HG03066 (cell line): ENCODE measurements around the gene PDE1A.

Experiments
- ATAC-seq: cut with Tn5 transposase; IDR thresholded peaks from one replicate; pipeline ENCODE4 v1.9.1; 2021; ENCODE audit warnings: low read depth; ENCODE audit not compliant: unreplicated experiment

PDE1A gene

DNA sequence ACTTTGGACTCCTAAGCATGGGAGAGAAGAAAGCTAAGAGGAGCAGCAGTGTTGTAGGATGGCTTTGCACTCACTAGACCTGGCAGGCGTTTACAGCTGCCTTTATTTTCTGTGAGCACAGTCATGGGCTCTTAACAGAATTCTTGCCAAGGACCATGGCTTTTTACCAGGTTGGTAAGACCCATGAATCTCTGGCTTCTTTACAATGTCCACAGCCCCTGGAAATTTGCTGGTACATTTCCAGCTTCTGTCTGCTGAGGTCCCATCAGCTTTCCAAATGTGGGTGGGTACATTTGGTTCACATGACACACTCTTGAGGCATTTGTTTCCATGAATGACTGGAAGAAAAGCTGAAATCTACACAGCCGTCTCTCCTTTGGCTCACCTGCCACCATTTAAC, 278.5 kb downstream of the PDE1A start:
- ATAC-seq = no peak

DNA sequence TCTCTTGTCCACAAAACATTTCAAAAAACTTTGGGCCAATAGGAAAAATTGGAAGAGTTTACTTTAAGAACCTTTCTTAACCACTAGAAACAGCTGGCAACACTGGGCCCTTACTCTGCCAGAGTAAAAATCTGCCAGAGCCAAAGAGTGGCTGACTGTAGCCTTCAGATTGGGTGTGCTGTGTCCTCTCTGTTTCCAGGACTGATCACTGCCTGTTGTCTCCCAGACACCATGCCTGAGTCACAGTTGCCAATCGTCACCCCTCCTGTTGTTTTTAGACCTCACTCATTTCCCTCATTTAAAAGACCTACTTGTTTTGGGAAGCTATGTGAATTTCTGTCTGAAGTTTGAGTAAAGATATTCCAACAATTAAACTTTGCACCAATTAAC, 282.1 kb downstream of the PDE1A start:
- ATAC-seq = no peak

DNA sequence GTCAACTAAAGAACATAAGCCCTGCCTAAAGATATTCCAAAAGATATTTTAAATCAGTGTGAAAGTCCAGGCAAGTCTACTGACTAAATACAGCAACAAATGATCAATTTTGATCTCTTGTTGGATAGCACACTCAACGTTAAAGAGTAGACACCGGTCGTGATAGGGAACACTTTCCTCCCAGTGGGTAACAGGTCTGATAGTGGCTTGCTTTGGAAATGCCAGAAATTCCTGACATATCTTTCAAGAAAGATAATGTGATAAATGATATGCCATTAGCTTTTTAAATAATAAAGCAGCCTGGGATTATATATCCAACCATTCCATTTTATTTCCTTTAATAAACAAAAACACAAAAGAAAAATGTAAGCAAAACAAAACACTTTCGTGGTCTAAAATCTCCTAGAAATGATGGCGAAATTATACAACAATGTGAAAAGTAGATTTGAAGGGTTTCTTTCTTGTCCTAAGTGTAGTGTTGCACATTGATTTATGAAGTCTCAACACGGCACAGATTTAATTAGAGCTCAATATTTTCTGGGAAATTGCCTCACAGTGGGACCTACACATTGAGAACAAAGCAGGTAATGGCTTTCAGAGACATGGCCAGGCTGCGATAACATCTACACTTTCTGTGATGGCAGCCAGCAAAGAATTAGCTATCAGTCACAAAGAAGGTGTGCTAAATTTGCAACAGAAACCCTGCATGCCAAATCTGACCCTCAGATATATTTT, 282.6 kb downstream of the PDE1A start:
- no peak for ATAC-seq

DNA sequence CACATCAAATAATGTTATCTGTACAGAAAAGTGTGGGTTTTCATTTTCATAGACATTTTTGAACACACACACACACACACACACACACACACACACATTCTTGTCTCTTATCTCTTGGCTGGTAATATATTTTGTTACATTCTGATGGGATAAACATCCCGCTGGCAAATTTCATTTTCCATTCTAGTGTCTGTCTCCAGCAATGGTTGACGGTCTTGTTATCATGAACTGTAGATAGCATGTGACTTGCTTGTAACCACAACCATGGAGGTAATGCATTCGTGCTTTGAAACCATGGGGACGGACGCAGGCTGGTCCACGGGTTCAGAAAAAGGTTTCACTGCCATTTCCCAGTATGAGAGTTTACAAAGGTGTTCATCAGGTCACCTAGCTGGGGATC, 284.8 kb downstream of the PDE1A start:
- ATAC-seq = no peak

DNA sequence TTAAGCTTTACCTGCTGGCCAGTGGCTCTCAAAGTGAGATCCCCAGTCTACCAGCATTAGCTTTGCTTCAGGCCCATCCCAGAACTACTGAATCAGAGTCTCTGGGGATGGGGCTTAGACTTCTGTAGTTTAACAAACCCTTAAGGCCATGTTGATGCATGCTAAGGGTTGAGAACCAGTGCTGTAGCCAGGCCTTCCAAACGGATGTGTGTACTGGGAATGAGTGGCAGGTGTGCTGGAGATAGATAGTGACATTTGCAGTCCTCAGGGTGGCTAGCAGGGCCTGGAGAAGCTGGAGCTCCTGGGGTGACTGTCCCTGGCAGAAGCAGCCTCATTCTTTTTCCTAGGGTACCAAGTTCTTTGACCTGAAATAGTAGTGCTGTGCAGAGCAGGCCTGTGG, 292.6 kb downstream of the PDE1A start:
- ATAC-seq = no peak

DNA sequence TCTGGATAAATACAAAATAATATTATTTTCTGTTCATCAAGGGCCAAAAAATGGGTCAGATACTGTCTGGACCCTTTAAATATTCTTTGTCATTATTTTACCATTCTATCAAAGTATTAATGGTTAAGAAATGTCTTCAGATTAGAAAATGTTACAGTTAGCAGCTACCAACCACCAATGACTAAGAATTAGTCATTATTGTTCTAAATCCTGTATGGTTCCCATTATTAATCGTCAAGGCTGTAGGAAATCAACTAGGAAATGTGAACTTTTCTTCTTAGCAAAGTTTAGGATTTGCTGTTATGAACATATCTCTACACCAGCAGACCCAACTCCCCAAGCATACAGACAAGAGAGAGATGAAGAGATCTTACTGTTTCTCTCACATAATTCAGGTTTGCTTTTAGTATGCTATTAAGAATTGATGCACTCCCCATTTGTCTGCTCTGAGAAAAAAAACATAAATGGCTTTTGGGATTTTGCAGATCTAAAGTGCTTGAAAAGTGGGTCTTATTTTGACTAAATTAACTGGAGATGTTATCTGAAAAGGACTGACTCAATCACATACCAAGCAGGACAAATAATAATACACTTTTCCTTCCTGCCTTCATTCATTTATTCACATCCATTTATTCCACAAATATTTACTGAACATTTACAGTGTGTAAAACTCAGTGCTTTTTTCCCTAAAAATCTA, 293.5 kb downstream of the PDE1A start:
- no peak for ATAC-seq

DNA sequence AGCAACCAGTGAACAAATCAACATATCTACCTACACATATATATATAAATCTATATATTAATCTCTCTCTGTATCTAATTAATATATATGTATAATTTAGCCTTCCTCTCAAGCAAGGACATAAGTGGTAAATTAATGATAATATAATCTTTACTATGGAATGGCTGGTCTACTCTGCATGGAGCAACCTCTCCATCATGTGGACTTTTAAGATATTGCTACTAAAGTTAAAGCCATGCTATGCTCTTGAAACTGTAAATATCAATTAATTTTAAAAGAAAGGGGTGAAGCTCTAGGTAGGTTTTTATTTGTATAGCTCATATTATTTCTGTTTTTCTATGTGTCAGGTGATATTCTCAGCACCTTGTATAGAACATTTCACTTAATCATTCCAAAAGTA, 294.2 kb downstream of the PDE1A start:
- no peak for ATAC-seq

DNA sequence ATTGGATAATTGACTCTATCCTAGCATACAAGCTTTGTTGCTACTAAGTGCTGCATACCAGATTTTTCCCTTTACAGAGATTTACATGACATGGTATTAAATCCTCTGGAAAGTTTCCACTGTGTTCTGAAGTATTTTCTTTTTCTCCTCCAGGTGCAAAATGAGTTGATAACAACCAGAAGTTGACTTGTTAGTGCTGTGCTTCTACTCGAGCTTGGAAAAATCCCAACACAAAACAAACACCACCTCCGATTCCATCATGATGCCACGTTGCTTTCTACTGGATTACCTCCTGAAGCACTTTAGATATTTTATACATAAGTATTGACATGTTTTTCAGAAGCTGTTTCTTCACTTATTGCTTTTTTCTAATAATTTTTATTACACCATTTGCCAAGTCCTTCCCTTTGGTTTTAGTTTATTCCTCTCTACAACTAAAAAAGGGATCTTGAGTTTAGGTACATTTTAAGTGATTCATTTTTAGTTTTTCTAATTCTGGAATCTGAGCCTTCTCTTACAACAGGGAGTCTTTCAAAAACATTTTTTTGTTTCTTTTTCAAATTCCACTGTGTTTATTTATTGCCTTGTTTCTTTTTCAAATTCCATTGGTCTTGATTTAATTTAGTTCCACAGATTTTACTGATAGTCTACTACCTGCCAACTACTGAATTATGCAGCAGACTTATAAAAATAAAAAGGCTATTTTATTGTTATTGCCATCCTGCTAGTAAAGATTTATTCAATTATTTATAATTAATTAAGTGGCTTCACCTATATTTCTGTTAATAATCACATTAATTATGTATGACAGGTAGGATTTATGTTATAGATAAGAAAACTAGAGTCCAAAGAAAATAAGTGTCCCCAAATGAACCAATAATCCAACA, 297.8 kb downstream of the PDE1A start:
- no peak for ATAC-seq

DNA sequence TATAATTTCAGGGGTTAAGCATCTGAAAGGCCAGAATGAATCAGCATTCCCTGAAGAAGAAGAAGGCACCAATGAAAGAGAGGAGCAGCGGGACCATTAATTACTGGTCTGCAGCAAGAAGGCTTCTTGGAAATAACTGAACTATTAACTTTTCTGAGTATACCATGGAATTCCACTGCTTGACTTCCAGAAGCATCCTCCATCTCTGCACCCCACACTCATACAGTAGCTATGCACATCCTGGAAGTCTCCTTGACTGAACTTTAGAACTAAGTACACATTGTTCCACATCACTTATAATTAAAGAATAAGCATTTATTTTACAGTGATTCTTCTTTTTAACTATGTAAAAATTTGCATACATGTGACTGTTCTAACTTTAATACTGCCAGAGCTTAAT, 309.6 kb downstream of the PDE1A start:
- ATAC-seq = no peak

DNA sequence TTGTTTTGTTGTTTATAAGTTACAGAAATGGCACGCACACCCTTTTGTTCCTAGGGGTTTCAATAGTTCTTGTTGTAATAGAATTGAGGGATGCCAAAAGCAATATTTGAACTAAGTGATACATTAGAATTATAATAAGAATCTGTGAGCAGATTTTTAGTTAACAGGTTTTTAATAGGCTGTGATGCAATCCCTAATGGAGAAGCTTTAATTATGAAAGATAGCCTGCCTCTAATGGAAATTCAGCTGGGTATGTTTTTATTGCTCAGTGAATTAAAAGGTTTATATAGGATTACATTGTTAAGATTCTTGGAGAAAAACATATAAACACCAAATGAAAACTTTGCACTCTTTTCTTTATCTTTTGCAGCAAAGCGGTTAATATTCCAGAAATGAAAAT, 310.1 kb downstream of the PDE1A start:
- no peak for ATAC-seq

DNA sequence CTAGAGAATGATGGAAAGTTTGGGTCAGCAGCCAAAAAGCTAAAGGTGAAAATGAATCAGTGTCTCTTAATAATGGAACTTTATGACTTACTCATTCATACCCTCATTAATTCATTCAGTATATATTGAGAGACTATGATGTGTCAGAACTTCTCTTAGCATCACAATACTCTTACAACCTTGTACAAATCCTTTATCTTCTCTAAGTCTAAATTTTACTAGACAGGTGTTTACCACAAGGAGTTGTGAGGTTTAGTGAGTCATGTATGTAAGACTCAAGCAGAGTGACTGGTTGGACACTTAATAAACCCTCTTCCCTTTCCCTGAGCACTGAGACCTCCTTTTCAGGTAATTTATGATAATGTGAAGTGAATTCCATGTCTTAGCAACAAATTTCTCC, 311.6 kb downstream of the PDE1A start:
- no peak for ATAC-seq

DNA sequence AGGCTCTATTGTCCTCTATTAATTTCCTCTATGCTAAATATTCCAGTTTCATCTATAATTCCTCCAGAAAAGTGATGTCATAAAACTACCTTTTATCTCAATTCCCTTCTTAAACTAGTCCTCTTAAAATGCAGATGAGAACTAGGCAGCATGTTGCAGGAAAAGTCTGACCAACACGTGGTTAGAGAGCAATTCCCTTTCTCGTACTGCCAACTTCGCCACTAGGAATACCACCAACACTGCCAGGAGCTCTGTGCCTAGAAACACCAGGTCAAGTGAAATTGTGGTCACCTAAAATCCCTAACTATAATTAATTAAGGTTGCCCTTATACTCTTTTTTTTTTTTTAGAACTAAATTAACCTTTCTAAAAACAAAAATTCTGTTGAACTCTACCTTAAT, 313.5 kb downstream of the PDE1A start:
- ATAC-seq = no peak

DNA sequence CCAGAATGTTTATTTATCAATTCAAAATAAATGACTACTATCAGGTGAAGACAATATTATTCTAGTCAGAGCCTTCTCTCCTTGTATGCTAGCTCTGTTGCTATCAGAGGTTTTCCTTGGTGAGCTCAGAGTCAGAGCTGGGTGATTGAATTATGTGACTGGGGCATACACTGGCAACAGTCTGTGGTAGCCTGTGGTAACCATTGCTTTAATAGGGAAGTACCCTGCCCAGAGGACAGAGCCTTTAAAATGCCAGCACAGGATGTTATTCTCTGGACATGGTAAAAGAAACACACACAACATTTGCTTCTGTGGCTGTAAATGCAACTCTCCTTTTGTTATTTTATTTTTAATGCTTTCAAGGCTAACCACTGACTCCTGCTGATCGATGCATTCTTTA, 316.5 kb downstream of the PDE1A start:
- no peak for ATAC-seq

DNA sequence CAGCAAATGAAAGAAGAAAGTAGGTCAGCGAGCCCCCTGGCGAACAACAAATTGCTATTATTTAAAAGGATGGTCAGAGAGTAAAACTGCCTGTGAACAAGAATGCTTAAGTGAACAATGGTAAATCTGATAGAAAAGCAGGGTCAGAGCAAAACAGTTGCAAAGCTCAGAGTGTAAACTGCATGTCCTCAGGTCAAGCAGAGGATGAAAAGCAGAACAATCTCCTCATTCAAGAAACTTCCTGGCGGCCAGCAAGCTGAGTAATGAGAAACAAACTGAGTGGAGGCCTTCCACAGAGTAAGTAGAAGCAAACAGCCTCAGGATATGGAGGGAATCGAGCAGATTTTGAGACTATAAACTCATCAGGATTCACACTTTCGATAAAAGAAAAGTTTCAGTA, 323.3 kb downstream of the PDE1A start:
- no peak for ATAC-seq

DNA sequence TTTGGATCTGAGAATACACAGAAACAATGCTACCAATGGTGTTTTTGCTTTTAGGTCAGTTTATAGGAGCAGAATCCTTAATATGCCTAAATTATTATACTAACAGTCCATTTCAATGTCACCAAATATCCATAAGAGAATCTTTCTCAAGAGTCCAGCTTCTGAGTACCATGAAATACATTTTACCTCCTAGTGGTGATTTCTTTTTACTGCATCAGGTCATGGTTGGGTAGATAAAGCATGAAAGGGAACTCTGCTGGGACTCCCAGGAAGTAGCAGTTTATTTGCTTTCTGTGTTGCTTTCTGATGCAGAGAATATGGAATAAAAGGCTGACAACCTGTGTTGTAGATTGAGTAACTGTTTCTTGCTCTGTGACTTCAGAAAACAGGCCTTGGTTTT, 325.6 kb downstream of the PDE1A start:
- ATAC-seq = no peak

DNA sequence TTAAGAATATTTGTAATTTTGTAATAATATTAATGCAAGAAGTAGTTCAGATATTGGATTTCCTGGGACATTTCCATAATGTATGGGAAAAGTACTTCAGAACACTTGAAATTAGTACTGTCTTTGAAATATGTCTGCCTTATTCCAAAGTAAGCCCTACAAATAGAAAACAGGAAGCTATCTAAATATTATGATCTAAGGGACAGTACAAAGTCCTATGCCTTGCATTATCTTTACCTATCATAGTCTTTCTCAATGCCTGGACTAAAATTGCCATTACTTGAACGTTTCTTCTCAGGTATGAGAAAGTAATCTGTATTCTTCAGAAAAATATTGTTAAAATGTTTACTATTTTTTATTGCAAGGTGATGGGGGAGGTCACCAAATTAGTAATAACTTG, 328.2 kb downstream of the PDE1A start:
- ATAC-seq = no peak

DNA sequence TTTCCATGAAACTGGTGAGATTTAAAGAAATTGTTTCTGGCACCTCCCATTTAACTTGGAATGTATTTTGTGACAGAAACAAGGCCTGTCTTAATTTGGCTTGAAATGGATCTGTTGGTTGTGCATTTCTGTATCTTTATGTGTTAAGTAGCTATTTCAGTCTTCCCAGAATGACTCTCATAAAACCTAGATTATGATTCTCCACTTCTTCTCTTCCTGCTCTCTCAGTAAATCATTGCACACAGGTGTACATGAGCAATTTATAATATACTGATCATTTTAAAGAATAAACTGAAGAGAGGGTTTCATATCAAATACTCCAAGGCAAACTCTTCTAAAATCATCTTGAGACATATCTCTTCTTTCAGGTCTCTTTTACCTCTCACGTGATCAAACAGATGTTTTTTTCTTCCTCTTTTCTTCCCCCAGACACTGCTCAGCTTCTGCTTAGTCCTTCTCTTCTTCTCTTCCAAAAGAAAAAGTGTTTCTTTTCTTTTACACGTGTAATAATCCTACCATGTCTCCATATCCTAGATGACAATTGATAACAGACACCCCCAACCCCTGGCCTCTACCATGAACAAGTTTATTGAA, 329.2 kb downstream of the PDE1A start:
- ATAC-seq = no peak

DNA sequence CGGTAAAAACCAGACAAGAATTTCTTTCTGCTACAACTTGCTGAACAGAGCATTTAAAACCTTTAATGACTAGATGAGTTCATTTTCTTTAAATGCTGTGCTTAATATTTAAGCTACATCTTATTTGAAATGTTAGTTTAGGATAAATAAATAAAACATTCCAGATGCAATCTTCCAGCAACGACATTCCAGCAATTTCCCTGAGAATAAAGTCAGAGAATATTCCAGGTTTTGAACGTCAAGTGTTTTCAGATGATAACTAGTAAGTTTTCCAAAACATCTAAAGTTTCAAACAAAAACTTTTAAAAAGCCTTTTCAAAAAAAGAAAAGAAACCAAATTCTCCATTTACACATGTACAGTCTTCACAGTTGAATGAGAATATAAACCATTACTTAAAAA, 336.4 kb downstream of the PDE1A start:
- no peak for ATAC-seq
